H9 (cell line): ENCODE measurements around the gene PLCB1. TPM values are rescaled to one million over a fixed set of nuclear protein-coding genes. Genes with fewer than 3 reads are reported as not detected.

Experiments
- DNase-seq: peaks from one replicate; pipeline ENCODE4 v3.0.0-alpha.2; 2017
- H2AFZ ChIP-seq: one replicate; pipeline ENCODE4 v1.6.1; 2013; ENCODE audit warnings: mild to moderate bottlenecking, low read length, control low read depth, moderate library complexity
- H2AK5ac ChIP-seq: 2 replicates; pipeline ENCODE4 v1.6.1; 2013; ENCODE audit warnings: low read length, control low read depth, mixed read lengths; ENCODE audit not compliant: insufficient read length
- H2BK120ac ChIP-seq: one replicate; pipeline ENCODE4 v1.6.1; 2013; ENCODE audit warnings: low read depth, mild to moderate bottlenecking, low read length, control low read depth, inconsistent platforms; ENCODE audit not compliant: poor library complexity, severe bottlenecking
- H2BK12ac ChIP-seq: 2 replicates; pipeline ENCODE4 v1.6.1; 2013; ENCODE audit warnings: low read length, control low read depth, mixed read lengths, low read depth; ENCODE audit not compliant: insufficient read length
- H2BK15ac ChIP-seq: 2 replicates; pipeline ENCODE4 v1.6.1; 2013; ENCODE audit warnings: low read depth, low read length, control low read depth
- H2BK20ac ChIP-seq: one replicate; pipeline ENCODE4 v1.6.1; 2013; ENCODE audit warnings: low read depth, mild to moderate bottlenecking, low read length, control low read depth, inconsistent platforms; ENCODE audit not compliant: poor library complexity, severe bottlenecking
- H2BK5ac ChIP-seq: 2 replicates; pipeline ENCODE4 v1.6.1; 2013; ENCODE audit warnings: low read length, control low read depth, mixed read lengths; ENCODE audit not compliant: insufficient read length
- H3K14ac ChIP-seq: 2 replicates; pipeline ENCODE4 v1.6.1; 2013; ENCODE audit warnings: low read length, control low read depth; ENCODE audit not compliant: insufficient read depth
- H3K18ac ChIP-seq: 2 replicates; pipeline ENCODE4 v1.6.1; 2013; ENCODE audit warnings: low read depth, mild to moderate bottlenecking, mixed read lengths, low read length, control low read depth; ENCODE audit not compliant: insufficient read length
- H3K23ac ChIP-seq: 2 replicates; pipeline ENCODE4 v1.6.1; 2013; ENCODE audit warnings: low read length, control low read depth, mixed read lengths, low read depth; ENCODE audit not compliant: insufficient read length
- H3K23me2 ChIP-seq: 2 replicates; pipeline ENCODE4 v1.6.1; 2013; ENCODE audit warnings: low read depth, mild to moderate bottlenecking, mixed read lengths, low read length, control low read depth; ENCODE audit not compliant: insufficient read length, poor library complexity, severe bottlenecking
- H3K27ac ChIP-seq: 2 replicates; pipeline ENCODE4 v1.5.1; 2013; ENCODE audit warnings: low read length, control low read depth, mixed read lengths, low read depth; ENCODE audit not compliant: insufficient read length
- H3K27me3 ChIP-seq: 2 replicates; pipeline ENCODE4 v1.6.1; 2013; ENCODE audit warnings: low read length, control low read depth, inconsistent platforms; ENCODE audit not compliant: insufficient read depth
- H3K4ac ChIP-seq: 2 replicates; pipeline ENCODE4 v1.6.1; 2013; ENCODE audit warnings: low read depth, mild to moderate bottlenecking, control low read depth, inconsistent platforms, low read length, moderate library complexity
- H3K4me1 ChIP-seq: 2 replicates; pipeline ENCODE4 v1.6.1; 2013; ENCODE audit warnings: low read length, control low read depth, inconsistent platforms; ENCODE audit not compliant: insufficient read depth
- H3K4me2 ChIP-seq: 2 replicates; pipeline ENCODE4 v1.6.1; 2013; ENCODE audit warnings: low read length, control low read depth, mixed read lengths; ENCODE audit not compliant: insufficient read length, insufficient read depth
- H3K56ac ChIP-seq: 2 replicates; pipeline ENCODE4 v1.6.1; 2013; ENCODE audit warnings: low read depth, mild to moderate bottlenecking, mixed read lengths, low read length, control low read depth; ENCODE audit not compliant: insufficient read length
- H3K79me1 ChIP-seq: 2 replicates; pipeline ENCODE4 v1.6.1; 2013; ENCODE audit warnings: low read depth, mild to moderate bottlenecking, moderate library complexity, low read length, control low read depth, inconsistent platforms; ENCODE audit not compliant: insufficient read depth, poor library complexity, severe bottlenecking
- H3K79me2 ChIP-seq: 2 replicates; pipeline ENCODE4 v1.6.1; 2013; ENCODE audit warnings: low read length, control low read depth, inconsistent platforms; ENCODE audit not compliant: insufficient read depth
- H3K9ac ChIP-seq: 2 replicates; pipeline ENCODE4 v1.6.1; 2013; ENCODE audit warnings: low read length, control low read depth, mixed read lengths; ENCODE audit not compliant: insufficient read length; ENCODE audit errors: extremely low read depth
- H3K9me3 ChIP-seq: one replicate; pipeline ENCODE4 v1.6.1; 2013; ENCODE audit warnings: low read depth, low read length, inconsistent platforms; ENCODE audit not compliant: control insufficient read depth
- H3T11ph ChIP-seq: one replicate; pipeline ENCODE4 v1.6.1; 2013; ENCODE audit warnings: mild to moderate bottlenecking, low read length, control low read depth, inconsistent platforms
- H4K20me1 ChIP-seq: one replicate; pipeline ENCODE4 v1.6.1; 2013; ENCODE audit not compliant: control insufficient read depth, insufficient read length, insufficient read depth
- H4K5ac ChIP-seq: 2 replicates; pipeline ENCODE4 v1.6.1; 2013; ENCODE audit warnings: low read depth, mild to moderate bottlenecking, mixed read lengths, low read length, control low read depth; ENCODE audit not compliant: insufficient read length
- H4K8ac ChIP-seq: replicated peaks from 2 replicates; pipeline ENCODE4 v1.6.1; 2013; ENCODE audit warnings: low read length, control low read depth, mixed read lengths, low read depth; ENCODE audit not compliant: insufficient read length
- H4K91ac ChIP-seq: 2 replicates; pipeline ENCODE4 v1.6.1; 2013; ENCODE audit warnings: low read depth, mild to moderate bottlenecking, moderate library complexity, mixed read lengths, low read length, control low read depth; ENCODE audit not compliant: insufficient read length
- H3K27ac Mint-ChIP-seq, 3 experiments: 2 replicates in 2 of 3; 3 replicates in 1 of 3; pipeline ENCODE4 v1.8.0; 2020 to 2021; ENCODE audit warnings: mixed read lengths in 3 of 3, mild to moderate bottlenecking in 1 of 3, moderate library complexity in 1 of 3
- H3K27me3 Mint-ChIP-seq: 2 replicates; pipeline ENCODE4 v1.8.0; 2021; ENCODE audit warnings: low read depth, mild to moderate bottlenecking, moderate library complexity, mixed read lengths
- H3K36me3 Mint-ChIP-seq, 3 experiments: 2 replicates in 2 of 3; 3 replicates in 1 of 3; pipeline ENCODE4 v1.8.0; 2020 to 2021; ENCODE audit warnings: low read depth in 3 of 3, mixed read lengths in 3 of 3; ENCODE audit not compliant: insufficient read depth in 1 of 3
- H3K4me1 Mint-ChIP-seq, 2 experiments: 2 replicates each; pipeline ENCODE4 v1.8.0; 2020; ENCODE audit warnings: mixed read lengths in 2 of 2
- H3K4me3 Mint-ChIP-seq, 2 experiments: 2 replicates in 1 of 2; 3 replicates in 1 of 2; pipeline ENCODE4 v1.8.0; 2020 to 2021; ENCODE audit warnings: mild to moderate bottlenecking in 2 of 2, mixed read lengths in 2 of 2, moderate library complexity in 1 of 2
- H3K9me3 Mint-ChIP-seq, 2 experiments: 2 replicates in 1 of 2; 3 replicates in 1 of 2; pipeline ENCODE4 v1.8.0; 2020; ENCODE audit warnings: mild to moderate bottlenecking in 2 of 2, mixed read lengths in 2 of 2, moderate library complexity in 1 of 2
- WGBS: extraction: QIAGEN DNeasy Blood & Tissue Kit; methylation state at CpG from one replicate; pipeline ENCODE4 v1.1.7; 2013; ENCODE audit warnings: missing lambda C conversion rate, low lambda C conversion rate, mixed read lengths; ENCODE audit not compliant: insufficient read length; ENCODE audit errors: extremely low coverage; 5-methylcytosine and 5-hydroxymethylcytosine counted together
- total RNA-seq: library from RNA; stranded (reverse); gene quantifications from 2 replicates; pipeline ENCODE4 v1.2.1, GENCODE V29; 2021
- TF ChIP-seq, protein P1 (sequence below): fragments of 200-600 bp; sonication (generic); conservative IDR thresholded peaks from 3 replicates; pipeline ENCODE4 v1.8.0; 2021; ENCODE audit warnings: antibody characterized with exemption, mild to moderate bottlenecking

PLCB1 gene
- total RNA-seq, 1 experiment from 2014 or later: 11.5 TPM

DNA sequence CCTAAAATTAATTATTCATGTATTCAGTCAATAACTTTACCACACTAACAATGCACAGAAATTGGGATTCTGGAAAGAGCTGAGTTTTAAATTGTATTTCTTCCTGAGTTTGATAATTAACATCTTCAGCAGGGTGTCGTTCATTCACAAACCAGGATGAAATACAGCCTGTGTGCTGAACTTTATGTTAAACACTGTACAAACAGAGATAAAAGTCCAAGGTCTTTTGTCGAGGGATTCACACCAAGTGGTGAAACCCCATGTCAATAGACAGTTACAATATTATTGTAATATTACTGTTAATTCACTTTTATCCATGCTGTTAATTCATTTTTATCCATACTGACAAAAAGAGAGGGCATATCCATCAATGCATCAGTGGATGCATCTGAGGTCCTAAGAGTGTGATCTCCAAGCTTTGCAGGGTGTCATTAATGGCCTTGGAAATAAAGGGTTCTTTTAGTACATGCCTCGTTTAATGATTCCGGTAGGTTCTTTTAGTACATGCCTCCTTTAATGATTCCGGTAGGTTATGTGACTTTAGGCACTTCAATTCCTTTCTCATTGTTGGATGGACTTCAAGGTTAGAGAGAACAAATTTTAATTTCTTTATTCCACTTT lies 234.3 kb downstream of the PLCB1 start:
- Histone ChIP-seq H4K5ac (no peak overlapping the region), H4K20me1 (no peaks in the 10 kb centered on the region), H3K14ac (no peak overlapping the region), H2AFZ (no peak overlapping the region), H2BK12ac (no peak overlapping the region), H2AK5ac (no peak overlapping the region), H3K4me2 (no peak overlapping the region), H4K91ac (no peak overlapping the region), H3K79me1 (no peaks in the 10 kb centered on the region), H3K9me3 (no peaks in the 10 kb centered on the region), H2BK20ac (no peak overlapping the region), H3K56ac (no peak overlapping the region), H3K23me2 (no peaks in the 10 kb centered on the region), H3K4me1 (no peaks in the 10 kb centered on the region), H3T11ph (no peak overlapping the region), H4K8ac (no peak overlapping the region), H2BK15ac (no peak overlapping the region), H3K23ac (no peak overlapping the region), H2BK5ac (no peak overlapping the region), H3K18ac (no peak overlapping the region), H3K27ac (no peak overlapping the region), H3K9ac (no peak overlapping the region), H3K4ac (no peak overlapping the region), H3K79me2 (no peaks in the 10 kb centered on the region), H3K27me3 (no peaks in the 10 kb centered on the region), H2BK120ac (no peak overlapping the region)
- no peak for DNase-seq
- Mint-ChIP-seq H3K27ac (no peak overlapping the region), H3K9me3 (no peaks in the 10 kb centered on the region), H3K27me3 (no peaks in the 10 kb centered on the region), H3K4me3 (no peak overlapping the region), H3K36me3 (no peaks in the 10 kb centered on the region), H3K4me1 (peaks cover under 1 to 1% of the 10 kb centered on the region in 2 experiments; a peak in 1 of 4 replicates)
- TF ChIP-seq, protein P1, sequence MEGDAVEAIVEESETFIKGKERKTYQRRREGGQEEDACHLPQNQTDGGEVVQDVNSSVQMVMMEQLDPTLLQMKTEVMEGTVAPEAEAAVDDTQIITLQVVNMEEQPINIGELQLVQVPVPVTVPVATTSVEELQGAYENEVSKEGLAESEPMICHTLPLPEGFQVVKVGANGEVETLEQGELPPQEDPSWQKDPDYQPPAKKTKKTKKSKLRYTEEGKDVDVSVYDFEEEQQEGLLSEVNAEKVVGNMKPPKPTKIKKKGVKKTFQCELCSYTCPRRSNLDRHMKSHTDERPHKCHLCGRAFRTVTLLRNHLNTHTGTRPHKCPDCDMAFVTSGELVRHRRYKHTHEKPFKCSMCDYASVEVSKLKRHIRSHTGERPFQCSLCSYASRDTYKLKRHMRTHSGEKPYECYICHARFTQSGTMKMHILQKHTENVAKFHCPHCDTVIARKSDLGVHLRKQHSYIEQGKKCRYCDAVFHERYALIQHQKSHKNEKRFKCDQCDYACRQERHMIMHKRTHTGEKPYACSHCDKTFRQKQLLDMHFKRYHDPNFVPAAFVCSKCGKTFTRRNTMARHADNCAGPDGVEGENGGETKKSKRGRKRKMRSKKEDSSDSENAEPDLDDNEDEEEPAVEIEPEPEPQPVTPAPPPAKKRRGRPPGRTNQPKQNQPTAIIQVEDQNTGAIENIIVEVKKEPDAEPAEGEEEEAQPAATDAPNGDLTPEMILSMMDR: no peak
- WGBS: no CpG with 5 or more reads among the region's 5 CpGs
